Amniotic stem cell (primary cell): ENCODE data around the gene IRF2BPL.

Experiments
- DNase-seq: peaks from one replicate; lab custom pipeline; 2025; lab: John Stamatoyannopoulos, UW

Gene IRF2BPL

DNA sequence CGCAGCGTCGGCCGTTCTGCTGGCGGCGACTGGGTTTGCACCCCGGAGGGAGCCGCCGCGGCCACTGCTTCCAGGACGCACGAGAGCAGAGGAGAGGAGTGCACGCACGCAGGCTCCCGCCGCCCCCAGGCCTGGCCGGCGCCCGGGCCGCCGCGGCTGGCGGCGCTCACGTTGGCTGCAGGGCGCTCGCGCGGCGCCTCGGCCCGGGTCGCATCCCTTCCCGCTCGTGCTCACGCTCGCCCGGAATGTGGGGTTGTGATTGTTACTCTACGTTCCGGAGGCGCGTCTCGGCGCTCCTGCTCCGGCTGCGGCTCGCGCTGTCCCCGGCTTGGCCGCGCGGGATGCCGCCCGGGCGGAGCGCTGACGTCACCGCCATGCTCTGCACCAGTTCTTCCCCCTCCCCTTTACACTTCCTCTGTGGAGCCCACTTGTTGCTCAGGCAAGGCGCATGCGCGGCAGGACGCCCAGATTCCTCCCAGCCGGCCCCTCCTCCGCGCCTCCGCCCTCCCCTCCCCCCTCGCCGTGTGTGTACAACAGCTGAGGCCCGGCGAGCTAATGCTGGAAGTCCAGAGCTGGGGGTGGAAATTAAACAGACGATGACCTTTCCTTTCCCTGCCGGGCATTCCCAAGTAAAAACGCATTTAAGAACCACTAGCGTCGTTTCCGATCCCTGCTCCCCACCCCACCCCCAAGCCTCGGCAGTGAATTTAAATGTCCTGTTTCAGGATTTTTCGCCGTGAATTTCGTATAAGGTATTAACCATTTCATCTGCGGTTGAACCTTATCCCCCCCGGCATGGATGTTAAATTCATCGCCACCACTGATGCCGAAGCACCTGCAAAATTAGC, at the start of gene IRF2BPL:
IRF2BPL (minus strand) TSS at position 325 of the 848 bp plus-strand sequence. CDS start 916 bp downstream, outside the sequence.
- peak; percentile 87 for DNase-seq

DNA sequence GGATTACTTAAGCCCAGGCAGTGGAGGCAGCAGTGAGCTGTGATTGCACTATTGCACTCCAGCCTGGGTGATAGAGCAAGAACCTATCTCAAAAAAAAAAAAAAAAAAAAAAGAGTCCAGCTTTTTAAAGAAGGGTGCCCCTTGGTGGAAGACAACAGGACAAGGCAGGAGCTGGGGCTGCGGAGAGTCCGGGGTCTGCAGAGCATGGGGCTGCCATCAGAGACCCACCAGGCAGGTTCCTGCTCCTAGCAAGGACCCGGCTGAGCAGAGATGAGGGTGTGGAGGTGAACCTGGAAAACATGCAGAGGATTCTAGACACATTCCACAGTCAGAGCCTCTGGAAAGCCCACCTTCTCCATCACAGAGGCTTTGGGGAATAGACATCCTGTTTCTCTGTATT, 48.5 kb upstream of the IRF2BPL start:
- no peak for DNase-seq

DNA sequence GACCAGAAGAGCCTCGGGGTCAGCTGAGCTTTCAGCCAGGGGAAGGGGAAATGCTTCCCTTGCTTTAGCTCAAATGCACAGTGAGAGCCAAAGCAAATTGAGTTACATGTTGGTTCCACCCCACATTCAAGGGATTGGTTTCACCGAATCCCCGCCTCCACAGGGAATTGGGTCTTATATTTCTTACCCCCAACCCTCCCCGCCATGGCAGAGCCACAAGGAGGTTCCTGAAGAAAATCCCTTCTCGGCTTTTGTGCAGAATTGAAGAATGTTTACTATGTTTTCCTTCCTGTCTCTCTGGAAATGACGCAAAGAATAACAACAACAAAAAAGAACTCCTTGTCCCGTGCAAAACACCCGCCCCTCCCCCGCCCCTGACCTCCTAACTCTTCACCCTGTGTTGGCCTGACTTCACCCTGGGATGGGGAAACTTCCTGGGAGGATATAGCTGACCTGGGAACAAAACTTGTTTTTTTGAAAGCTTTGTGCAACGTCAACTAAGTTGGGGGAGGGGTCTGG, 47.7 kb upstream of the IRF2BPL start:
- DNase-seq, result no peak

DNA sequence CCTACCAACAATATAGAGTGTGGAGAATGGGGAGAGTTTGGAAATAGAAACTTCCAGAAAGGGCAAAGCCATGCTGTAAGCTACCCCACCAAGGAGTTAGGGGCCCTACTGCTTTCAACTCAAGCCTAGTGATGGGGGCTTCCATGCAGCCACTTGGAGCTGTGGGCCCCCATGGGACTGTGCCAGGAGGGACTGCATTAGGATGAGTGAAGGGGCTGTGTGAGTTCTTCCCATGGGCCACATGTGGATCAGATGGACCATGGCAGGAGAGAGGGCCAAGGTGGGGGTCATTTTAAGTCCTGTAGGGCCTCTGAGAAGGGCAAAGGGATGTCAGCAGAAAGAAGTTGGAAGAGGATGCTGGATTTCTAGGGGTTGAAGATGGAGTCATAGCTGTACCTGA, 46.5 kb upstream of the IRF2BPL start:
- DNase-seq, result no peak

DNA sequence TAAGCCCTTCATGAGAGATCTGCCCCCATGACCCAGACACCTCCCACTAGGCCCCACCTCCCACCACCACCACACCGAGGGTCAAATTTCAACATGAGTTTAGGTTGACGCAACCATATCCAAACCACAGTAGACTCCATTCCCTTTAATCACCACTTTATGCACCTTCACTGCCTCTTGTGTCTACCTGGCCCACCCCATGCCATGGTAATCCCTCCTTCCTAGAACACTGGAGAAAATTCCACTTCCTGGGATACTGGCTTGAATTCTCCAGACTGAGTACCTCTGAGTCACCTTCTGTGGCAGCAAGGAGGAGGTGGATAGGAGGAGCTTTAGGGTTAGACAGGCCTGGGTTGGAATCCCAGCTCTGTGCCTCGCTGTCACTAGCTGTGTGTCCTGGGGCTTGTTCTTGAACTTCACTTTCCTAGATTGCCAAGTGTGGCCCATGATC, 43.5 kb upstream of the IRF2BPL start:
- DNase-seq, result no peak

DNA sequence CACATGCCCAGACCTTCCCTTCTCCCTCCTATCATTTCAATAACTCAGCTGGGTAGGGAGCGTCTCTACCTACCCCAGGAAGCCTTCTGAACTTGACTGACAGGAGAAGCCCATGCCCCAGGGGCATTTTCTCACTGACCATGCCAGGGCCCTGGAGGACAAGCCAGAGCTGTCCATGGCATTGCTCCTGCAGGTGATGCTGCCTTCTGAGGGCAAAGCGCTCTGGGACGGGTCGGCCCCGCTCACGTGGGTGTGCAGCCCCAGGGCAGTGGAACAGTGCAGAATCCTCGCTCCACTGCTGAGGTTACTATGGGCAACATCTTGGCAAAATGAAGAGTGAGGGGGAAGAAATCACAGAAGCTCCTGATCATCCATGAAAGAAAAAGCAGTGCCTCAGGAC, 41.0 kb upstream of the IRF2BPL start:
- no peak for DNase-seq

DNA sequence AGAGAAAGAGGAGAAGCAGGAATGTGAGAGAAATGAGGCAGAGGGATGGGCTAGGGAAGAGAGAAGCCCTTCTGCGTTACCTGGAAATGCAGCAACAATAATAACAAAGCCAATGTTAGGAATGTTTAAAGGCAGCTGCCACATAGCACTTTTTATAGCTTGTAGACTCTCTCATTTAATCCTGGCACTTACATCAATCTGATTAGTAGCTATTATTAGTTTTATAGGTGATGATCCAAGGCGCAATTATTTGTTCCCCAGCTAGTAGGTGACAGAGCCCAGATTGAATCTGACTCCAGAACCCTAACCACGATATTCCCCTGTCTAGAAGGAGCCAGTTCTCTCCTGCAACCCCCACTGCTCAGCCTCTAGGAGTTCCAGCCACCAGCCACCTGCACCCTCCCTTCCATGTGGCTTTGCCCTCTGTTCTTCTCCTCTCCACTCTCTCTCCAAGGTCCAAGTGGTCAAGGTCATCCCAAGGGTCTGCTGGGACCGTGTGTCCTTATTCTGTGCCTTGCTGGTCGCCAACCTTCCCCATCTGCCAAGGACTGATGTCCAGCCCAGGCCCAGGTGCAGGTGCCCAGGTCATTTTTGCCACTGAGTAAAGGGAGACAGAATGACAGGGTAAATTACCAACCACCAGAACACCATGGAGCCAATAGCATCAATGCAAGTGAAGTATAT, 40.2 kb upstream of the IRF2BPL start:
- no peak for DNase-seq

DNA sequence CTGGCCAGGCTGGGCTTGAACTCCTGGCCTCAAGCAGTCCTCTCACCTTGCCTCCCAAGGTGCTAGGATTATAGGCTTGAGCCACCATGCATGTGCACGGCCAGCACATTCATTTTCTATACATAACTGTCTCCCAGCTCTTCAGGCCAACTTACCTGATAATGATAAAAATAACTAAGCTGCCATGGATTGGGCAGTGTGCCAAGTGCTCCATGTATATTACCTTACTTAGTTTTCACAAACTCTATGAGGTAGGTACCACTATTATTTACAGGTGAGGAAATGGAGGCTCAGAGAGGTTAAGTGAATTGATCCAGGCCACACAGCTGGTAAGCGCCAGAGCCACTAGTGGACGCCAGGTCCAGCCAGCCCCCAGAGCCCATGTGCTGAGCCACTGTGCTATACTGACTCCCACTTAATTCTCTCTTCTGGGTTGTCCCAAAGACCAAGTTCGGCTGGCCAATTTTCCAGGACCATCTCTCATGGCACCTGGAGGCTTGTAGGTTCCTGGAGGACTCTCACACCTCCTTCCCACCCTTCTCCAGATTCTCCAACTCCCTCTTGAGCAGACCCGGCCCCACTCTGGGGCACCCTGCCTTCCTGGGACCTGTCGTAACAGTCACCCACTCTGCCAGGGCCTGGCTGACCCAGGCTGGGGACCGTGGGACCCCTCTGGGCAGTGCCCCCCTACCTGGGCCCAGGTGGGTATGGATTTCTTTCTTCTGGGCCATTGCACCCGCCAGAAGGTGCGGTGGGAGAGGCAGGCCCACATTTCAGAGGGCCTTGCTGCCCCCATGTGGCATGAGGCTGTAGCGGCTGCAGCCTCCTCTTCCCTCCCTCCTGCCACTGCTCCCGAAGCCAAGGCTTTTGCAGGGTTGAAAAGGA, 39.4 kb upstream of the IRF2BPL start:
- peak; percentile 46 for DNase-seq

DNA sequence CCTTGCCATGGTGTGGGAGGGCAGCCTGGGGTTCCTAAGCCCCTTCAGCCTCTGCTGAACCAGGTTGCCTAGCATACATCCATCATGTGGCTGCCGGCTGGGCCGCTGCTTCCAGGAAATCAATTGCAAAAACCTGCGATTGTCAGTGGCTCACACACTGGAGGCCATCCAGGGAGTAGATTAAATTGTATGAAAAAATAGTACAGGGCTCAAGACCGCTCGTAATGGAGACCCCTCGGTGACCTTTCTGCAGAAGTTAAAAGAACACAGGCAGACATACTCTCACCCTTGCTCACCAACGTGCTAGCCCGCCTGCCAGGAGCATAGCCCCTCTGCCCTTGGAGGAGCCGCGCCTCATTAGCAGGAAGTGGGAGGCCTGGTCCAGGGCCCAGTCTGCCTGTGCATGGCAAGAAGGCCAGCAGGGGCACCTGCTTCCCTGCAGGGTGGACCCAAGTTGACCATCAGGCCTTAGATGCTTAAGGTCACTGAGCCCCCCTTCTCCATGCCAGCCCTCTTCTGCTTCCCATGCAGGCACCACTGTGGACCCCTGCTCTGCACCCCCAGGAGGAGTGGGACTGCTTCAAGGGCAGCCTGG, 38.2 kb upstream of the IRF2BPL start:
- no peak for DNase-seq

DNA sequence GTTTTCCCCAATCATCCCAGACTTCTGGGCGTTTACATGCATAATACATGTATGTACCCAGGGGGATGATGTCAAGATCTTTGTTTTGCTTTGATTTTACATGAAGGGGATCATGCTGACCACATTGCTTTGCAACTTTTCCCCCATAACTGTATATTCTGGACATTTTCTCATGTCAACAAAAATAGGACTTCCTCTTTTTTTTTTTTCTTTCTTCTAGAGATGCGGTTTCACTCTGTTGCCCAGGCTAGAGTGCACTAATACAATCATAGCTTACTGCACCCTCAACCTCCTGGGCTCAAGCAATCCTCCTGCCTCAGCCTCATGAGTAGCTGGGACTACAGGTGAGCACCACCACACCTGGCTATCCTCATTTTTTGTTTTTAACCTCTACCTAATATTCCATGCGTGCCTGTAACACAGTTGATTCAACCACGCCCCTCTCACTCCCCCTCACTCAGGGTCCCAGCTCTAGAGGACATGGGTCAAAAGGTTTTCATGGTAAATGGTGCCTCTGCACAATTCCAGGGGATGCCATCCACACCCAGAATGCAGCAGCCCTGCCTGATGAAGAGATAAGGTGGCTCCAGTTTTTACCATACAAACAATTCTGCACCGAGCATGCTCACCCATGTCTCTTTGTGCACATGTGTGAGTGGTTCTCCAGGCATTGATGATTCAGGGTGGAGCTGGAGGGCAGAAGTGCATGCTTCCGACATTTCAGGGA, 37.5 kb upstream of the IRF2BPL start:
- DNase-seq, result no peak

DNA sequence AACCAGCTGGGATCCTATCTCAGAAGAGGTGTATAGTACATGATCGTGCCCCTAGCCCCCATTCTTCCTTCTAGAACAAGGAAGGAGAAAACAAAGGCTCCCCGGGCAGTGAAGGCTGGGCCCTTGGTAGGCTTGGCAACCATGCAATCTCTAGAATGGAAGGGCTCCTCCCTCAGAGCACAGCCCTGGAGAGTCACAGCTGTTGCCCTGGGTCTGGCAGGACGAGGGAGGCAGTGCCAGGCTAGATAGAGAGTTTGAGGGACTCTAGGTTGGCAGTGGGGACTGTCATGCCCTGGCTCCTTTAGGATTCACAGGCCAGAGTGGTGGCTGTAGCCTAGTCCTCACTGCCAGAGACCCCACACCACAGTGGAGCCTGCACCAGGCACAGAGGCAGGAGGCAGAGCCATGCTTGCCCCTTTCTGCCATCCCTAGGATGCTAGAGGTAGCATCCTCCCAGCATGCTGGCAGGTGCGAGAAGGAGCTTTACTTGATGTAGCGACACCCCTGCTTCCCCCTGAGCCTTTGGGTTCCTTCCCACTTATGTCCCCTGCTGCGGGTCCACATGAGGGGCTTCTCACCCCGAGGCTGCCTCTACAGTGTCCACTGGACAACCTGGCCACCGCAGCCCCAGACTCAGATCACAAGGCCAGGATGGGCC, 36.1 kb upstream of the IRF2BPL start:
- DNase-seq, result no peak

DNA sequence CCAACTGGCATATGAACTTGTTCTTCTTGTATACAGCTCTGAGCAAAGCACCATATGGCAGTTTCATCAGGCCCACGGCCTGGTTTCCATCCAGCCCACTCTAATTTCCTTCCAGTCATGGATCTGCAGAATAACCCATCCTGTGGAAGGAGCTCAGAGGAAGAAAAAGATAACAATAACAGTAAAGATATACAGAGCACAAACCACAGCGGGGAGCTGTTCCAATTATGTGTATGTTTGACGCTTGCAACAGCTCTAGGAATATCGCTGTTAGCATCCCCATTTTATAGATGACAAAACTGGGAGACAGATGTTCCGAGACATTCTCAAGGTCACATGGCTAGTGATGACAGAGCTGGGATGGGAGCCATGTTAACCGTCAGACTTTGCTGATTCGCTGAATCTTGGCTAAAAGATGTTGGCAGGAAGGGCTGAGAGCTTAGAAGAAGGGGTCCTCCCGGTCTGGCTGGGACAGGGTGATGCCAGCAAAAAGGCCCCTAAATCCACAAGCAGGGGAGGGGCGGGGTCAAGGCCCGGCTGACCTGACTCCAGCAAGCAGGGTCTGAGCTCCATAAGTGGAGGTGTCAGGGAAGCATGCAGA, 35.2 kb upstream of the IRF2BPL start:
- DNase-seq, result no peak

DNA sequence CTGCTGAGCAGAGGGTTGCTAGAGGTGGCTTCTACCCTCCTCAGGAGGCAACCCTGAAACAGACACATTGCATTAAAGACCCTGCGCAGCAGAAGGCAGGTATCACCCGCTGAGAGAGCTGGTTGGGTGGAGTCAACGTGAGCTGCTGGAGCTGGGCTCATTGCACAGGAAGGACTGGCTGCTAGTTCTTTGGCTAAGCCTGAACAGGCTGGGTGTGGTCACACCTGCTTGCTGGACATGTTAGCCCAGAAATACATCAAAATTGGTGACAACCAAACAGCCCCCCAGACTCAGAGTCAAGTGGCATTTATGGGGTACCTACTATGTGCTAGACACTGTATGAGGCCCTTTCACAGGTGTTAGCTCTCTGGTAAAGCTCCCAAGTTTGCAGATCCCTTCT, 33.8 kb upstream of the IRF2BPL start:
- no peak for DNase-seq

DNA sequence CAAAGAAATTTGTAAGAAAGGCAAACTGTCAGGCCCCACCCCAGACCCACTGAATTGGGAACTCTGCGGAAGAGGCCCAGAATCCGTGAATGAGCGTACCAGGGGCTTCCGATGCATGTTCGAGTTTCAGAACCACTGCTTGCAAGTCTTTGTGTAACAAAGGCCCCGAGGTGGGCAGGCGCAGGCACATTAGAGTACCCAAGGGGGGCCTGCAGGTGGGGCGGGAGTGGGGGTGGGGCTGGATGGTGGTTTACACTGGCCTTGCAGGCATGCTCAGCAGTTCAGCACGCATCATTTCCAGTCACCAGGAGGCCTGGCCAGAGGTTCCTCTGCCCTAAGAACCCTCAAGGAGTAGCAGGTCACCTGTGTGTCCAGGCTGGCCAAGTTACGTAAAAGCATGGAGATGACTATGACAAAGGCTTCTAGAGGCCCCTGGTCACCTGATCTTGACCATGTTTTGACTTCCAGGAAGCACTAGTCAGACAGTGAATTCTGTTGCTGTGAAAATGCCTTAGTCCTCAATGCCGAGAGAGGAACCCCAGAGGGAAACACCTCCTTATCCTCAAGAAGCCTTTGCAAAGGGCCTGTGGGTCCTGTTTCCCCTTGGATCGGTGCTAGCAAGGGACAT, 33.2 kb upstream of the IRF2BPL start:
- no peak for DNase-seq

DNA sequence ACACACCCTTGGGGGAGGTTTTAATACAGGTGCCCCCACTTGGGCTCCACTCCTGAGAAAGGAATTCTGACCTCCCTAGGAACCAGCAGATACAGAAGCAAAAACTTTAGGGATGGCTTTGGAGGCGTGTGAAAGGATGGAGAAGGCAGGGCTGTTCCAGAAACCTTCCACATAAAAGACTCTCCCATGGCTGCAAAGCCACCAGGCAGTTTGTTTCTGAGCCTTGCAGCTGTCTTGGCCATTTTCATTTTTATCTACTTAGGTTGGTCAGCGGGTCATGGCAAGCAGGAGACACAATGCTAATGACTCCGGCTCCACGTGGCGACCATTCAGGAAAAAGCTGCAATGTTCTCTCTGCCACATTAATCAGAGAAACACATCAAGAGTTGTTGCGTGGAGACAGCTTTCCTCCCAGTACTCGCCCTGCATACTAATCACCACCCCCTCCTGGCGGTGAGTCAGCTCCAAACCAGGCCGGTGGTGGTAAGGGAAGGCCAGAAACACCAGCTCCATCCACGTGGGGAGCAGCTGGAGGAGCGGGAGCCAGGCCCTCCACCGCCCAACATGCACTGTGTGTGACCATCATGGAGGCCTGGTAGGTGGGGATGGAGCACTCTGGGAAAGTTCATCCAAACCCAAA, 30.9 kb upstream of the IRF2BPL start:
- DNase-seq, result no peak

DNA sequence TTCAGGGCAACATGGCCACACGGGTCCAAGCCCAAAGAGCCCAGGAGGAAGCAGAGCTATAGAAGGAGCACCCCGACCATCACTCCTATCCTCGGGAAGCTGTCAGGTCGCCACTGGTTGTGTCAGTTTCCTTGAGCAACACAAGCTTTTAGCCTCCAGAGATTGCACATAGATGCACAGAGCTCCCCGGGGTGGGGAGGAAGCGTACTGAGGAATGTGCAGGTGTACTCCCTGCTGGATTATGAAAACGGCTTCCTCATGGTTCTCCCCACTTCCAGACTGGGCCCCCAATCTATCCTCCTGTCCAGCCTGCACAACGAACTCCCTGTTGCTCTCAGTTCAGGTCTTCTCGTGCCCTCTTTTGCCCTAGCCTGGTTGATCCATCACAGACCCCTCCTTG, 30.3 kb upstream of the IRF2BPL start:
- DNase-seq, result no peak

DNA sequence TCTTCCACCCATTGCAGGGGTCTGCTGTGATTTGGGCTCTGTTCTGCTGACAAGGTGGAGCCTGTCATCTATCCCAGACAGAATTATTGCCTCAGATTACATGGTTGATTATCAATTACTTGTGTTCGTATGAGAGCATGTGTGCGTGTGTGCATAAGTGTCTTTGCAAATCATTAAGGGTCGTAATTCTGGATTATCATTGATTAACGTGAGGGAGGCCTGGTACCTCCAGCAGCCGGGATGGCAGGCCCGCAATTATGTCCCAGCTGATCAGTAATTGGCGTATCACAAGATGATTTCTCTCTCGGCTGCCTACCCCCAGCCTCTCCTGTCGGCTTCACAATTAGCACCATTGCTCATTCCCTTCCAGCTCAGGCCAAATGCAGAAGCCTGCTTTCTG, 29.6 kb upstream of the IRF2BPL start:
- no peak for DNase-seq

DNA sequence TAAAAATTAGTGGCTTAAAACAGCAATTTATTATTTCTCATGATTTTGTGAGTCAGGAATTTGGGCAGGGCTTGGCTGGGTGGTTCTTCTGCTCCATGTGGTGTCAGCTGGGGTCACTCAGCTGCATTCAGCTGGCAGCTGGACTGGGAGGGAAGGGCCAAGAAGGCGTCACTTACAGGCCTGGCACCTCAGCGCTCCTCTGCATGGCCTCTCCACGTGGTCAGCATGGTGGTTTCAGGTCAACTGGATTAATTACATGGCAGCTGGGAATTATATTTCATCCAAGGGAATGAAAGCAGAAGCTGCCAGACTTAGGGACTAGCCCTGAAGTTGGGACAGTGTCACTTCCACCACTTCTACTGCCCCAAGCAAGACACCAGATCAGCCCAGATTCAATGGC, 27.5 kb upstream of the IRF2BPL start:
- DNase-seq, result no peak

DNA sequence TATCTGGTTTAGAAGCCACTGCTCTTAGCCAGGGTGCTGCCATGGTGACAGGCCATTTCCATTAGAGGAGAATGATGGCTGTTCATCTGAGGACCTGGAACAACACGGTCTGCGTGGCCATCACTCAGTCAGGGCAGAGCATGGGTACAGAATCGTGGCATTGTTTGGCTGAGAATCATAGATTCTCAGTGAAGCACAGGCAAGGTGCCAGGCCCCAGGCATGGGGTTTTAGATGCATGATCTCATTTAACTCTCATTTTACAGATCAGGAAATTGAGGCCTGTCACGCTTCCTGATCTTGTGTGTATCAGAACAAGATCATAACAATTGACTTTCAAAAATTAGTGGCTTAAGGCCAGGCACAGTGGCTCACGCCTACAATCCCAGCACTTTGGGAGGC, 26.8 kb upstream of the IRF2BPL start:
- no peak for DNase-seq
